GM19238 (cell line): ENCODE results near the gene PRIMPOL.

Source experiments
- DNase-seq: peaks from one replicate; pipeline ENCODE4 v3.0.0; 2011; ENCODE audit warnings: low spot score; ENCODE audit not compliant: insufficient read length

Gene PRIMPOL

GRCh38 chr4:184664445-184665210, 15.1 kb downstream of the PRIMPOL start:
- DNase-seq, result no peak

GRCh38 chr4:184666670-184667069, 17.1 kb downstream of the PRIMPOL start:
- no peak for DNase-seq

- DNase-seq, result no peak
Observed at GRCh38 chr4:184668096-184668495, 18.6 kb downstream of the PRIMPOL start.

GRCh38 chr4:184668511-184669114, 19.1 kb downstream of the PRIMPOL start:
- no peak for DNase-seq

GRCh38 chr4:184669251-184669650, 19.7 kb downstream of the PRIMPOL start:
- DNase-seq, result no peak

GRCh38 chr4:184671101-184671500, 21.6 kb downstream of the PRIMPOL start:
- DNase-seq, result no peak

- DNase-seq, result no peak
Observed at GRCh38 chr4:184672741-184673140, 23.2 kb downstream of the PRIMPOL start.

GRCh38 chr4:184674011-184674410, 24.5 kb downstream of the PRIMPOL start:
- no peak for DNase-seq

GRCh38 chr4:184675018-184675417, 25.5 kb downstream of the PRIMPOL start:
- DNase-seq, result no peak

- DNase-seq, result no peak
Observed at GRCh38 chr4:184675821-184676492, 26.4 kb downstream of the PRIMPOL start.

- DNase-seq, result no peak
Observed at GRCh38 chr4:184680698-184681097, 31.2 kb downstream of the PRIMPOL start.

GRCh38 chr4:184681916-184682315, 32.4 kb downstream of the PRIMPOL start:
- DNase-seq, result no peak

- DNase-seq, result no peak
Observed at GRCh38 chr4:184684491-184685189, 35.1 kb downstream of the PRIMPOL start.

GRCh38 chr4:184688005-184688404, 38.5 kb downstream of the PRIMPOL start:
- DNase-seq, result no peak

- DNase-seq, result no peak
Observed at GRCh38 chr4:184688447-184688846, 38.9 kb downstream of the PRIMPOL start.

GRCh38 chr4:184689681-184690080, 40.1 kb downstream of the PRIMPOL start:
- no peak for DNase-seq

GRCh38 chr4:184693056-184693455, 43.5 kb downstream of the PRIMPOL start:
- DNase-seq, result no peak

GRCh38 chr4:184694412-184694956, 44.9 kb downstream of the PRIMPOL start:
- no peak for DNase-seq

- DNase-seq, result no peak
Observed at GRCh38 chr4:184695178-184695896, 45.8 kb downstream of the PRIMPOL start.

GRCh38 chr4:184697956-184698355, 48.4 kb downstream of the PRIMPOL start:
- no peak for DNase-seq

- no peak for DNase-seq
Observed at GRCh38 chr4:184699941-184700340, 50.4 kb downstream of the PRIMPOL start.
